Tibial nerve (tissue), 4 donors: ENCODE measurements around the gene NIT2.

Source experiments
- EP300 ChIP-seq, 2 donors: sonication (generic); formaldehyde crosslinking; IDR thresholded peaks; one replicate each; pipeline ENCODE4 v1.6.1; 2017; ENCODE audit warnings: antibody characterized with exemption in 2 of 2, mild to moderate bottlenecking in 1 of 2
- TF ChIP-seq, protein P1 (sequence below), 5 experiments: fragments of 200-600 bp in 3 of 5; fragments of 450-650 bp in 2 of 5; sonication (generic) in 3 of 5; IDR thresholded peaks; one replicate each; pipeline ENCODE4 v1.5.1; 2016 to 2019; ENCODE audit warnings: antibody characterized with exemption in 5 of 5, mild to moderate bottlenecking in 3 of 5, moderate library complexity in 2 of 5

DNA sequence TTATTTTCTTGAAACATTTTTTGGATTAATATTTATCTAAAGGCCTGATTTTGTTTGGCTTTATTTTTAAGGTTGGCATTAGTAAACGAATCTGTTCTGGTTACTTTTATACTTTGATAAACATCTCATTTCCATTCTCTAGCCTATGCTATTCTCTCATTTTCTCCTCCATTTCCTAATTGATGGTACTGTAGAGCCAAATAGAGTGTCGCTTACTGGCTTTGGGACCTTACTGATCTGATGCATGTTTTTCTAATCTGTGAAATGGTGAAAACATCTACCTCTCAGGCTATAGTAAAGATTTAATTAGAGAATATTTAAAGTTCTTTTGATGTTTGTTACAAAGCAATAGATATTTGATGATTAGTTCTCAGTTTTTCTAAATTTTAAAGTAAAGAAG, 68.3 kb downstream of the NIT2 start:
- TF ChIP-seq EP300 (IDR thresholded peaks at IDR 0.05) = no peak
- TF ChIP-seq, protein P1, sequence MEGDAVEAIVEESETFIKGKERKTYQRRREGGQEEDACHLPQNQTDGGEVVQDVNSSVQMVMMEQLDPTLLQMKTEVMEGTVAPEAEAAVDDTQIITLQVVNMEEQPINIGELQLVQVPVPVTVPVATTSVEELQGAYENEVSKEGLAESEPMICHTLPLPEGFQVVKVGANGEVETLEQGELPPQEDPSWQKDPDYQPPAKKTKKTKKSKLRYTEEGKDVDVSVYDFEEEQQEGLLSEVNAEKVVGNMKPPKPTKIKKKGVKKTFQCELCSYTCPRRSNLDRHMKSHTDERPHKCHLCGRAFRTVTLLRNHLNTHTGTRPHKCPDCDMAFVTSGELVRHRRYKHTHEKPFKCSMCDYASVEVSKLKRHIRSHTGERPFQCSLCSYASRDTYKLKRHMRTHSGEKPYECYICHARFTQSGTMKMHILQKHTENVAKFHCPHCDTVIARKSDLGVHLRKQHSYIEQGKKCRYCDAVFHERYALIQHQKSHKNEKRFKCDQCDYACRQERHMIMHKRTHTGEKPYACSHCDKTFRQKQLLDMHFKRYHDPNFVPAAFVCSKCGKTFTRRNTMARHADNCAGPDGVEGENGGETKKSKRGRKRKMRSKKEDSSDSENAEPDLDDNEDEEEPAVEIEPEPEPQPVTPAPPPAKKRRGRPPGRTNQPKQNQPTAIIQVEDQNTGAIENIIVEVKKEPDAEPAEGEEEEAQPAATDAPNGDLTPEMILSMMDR (IDR thresholded peaks at IDR 0.05) = no peak
